ENCODE data around the gene TMEM120B.

GRCh38 chr12:121829250-121829918, 116.8 kb downstream of the TMEM120B start:
- no peak for TF ChIP-seq BHLHE40 (IDR thresholded peaks at IDR 0.05; ENCODE audit: borderline replicate concordance)
- no peak for TF ChIP-seq FOXK2 (IDR thresholded peaks at IDR 0.05)
- no peak for TF ChIP-seq TARDBP (IDR thresholded peaks at IDR 0.05)
- TF ChIP-seq FOXA1 (IDR thresholded peaks at IDR 0.05) = no peak
- TF ChIP-seq FOXM1 (IDR thresholded peaks at IDR 0.05; ENCODE audit: borderline replicate concordance) = no peak
- no peak for TF ChIP-seq ARNT (IDR thresholded peaks at IDR 0.05)
